H9 (cell line): ENCODE results near the gene GLYATL3. TPM values are rescaled to one million over a fixed set of nuclear protein-coding genes. Genes with fewer than 3 reads are reported as not detected.

Source experiments
- DNase-seq: peaks from one replicate; pipeline ENCODE4 v3.0.0-alpha.2; 2017
- H2AFZ ChIP-seq: one replicate; pipeline ENCODE4 v1.6.1; 2013; ENCODE audit warnings: mild to moderate bottlenecking, low read length, control low read depth, moderate library complexity
- H2AK5ac ChIP-seq: 2 replicates; pipeline ENCODE4 v1.6.1; 2013; ENCODE audit warnings: low read length, control low read depth, mixed read lengths; ENCODE audit not compliant: insufficient read length
- H2BK120ac ChIP-seq: one replicate; pipeline ENCODE4 v1.6.1; 2013; ENCODE audit warnings: low read depth, mild to moderate bottlenecking, low read length, control low read depth, inconsistent platforms; ENCODE audit not compliant: poor library complexity, severe bottlenecking
- H2BK12ac ChIP-seq: 2 replicates; pipeline ENCODE4 v1.6.1; 2013; ENCODE audit warnings: low read length, control low read depth, mixed read lengths, low read depth; ENCODE audit not compliant: insufficient read length
- H2BK15ac ChIP-seq: 2 replicates; pipeline ENCODE4 v1.6.1; 2013; ENCODE audit warnings: low read depth, low read length, control low read depth
- H2BK20ac ChIP-seq: one replicate; pipeline ENCODE4 v1.6.1; 2013; ENCODE audit warnings: low read depth, mild to moderate bottlenecking, low read length, control low read depth, inconsistent platforms; ENCODE audit not compliant: poor library complexity, severe bottlenecking
- H2BK5ac ChIP-seq: 2 replicates; pipeline ENCODE4 v1.6.1; 2013; ENCODE audit warnings: low read length, control low read depth, mixed read lengths; ENCODE audit not compliant: insufficient read length
- H3K14ac ChIP-seq: 2 replicates; pipeline ENCODE4 v1.6.1; 2013; ENCODE audit warnings: low read length, control low read depth; ENCODE audit not compliant: insufficient read depth
- H3K18ac ChIP-seq: 2 replicates; pipeline ENCODE4 v1.6.1; 2013; ENCODE audit warnings: low read depth, mild to moderate bottlenecking, mixed read lengths, low read length, control low read depth; ENCODE audit not compliant: insufficient read length
- H3K23ac ChIP-seq: 2 replicates; pipeline ENCODE4 v1.6.1; 2013; ENCODE audit warnings: low read length, control low read depth, mixed read lengths, low read depth; ENCODE audit not compliant: insufficient read length
- H3K23me2 ChIP-seq: 2 replicates; pipeline ENCODE4 v1.6.1; 2013; ENCODE audit warnings: low read depth, mild to moderate bottlenecking, mixed read lengths, low read length, control low read depth; ENCODE audit not compliant: insufficient read length, poor library complexity, severe bottlenecking
- H3K27ac ChIP-seq: 2 replicates; pipeline ENCODE4 v1.5.1; 2013; ENCODE audit warnings: low read length, control low read depth, mixed read lengths, low read depth; ENCODE audit not compliant: insufficient read length
- H3K27me3 ChIP-seq: 2 replicates; pipeline ENCODE4 v1.6.1; 2013; ENCODE audit warnings: low read length, control low read depth, inconsistent platforms; ENCODE audit not compliant: insufficient read depth
- H3K4ac ChIP-seq: 2 replicates; pipeline ENCODE4 v1.6.1; 2013; ENCODE audit warnings: low read depth, mild to moderate bottlenecking, control low read depth, inconsistent platforms, low read length, moderate library complexity
- H3K4me1 ChIP-seq: 2 replicates; pipeline ENCODE4 v1.6.1; 2013; ENCODE audit warnings: low read length, control low read depth, inconsistent platforms; ENCODE audit not compliant: insufficient read depth
- H3K4me2 ChIP-seq: 2 replicates; pipeline ENCODE4 v1.6.1; 2013; ENCODE audit warnings: low read length, control low read depth, mixed read lengths; ENCODE audit not compliant: insufficient read length, insufficient read depth
- H3K56ac ChIP-seq: 2 replicates; pipeline ENCODE4 v1.6.1; 2013; ENCODE audit warnings: low read depth, mild to moderate bottlenecking, mixed read lengths, low read length, control low read depth; ENCODE audit not compliant: insufficient read length
- H3K79me1 ChIP-seq: 2 replicates; pipeline ENCODE4 v1.6.1; 2013; ENCODE audit warnings: low read depth, mild to moderate bottlenecking, moderate library complexity, low read length, control low read depth, inconsistent platforms; ENCODE audit not compliant: insufficient read depth, poor library complexity, severe bottlenecking
- H3K79me2 ChIP-seq: 2 replicates; pipeline ENCODE4 v1.6.1; 2013; ENCODE audit warnings: low read length, control low read depth, inconsistent platforms; ENCODE audit not compliant: insufficient read depth
- H3K9ac ChIP-seq: 2 replicates; pipeline ENCODE4 v1.6.1; 2013; ENCODE audit warnings: low read length, control low read depth, mixed read lengths; ENCODE audit not compliant: insufficient read length; ENCODE audit errors: extremely low read depth
- H3K9me3 ChIP-seq: one replicate; pipeline ENCODE4 v1.6.1; 2013; ENCODE audit warnings: low read depth, low read length, inconsistent platforms; ENCODE audit not compliant: control insufficient read depth
- H3T11ph ChIP-seq: one replicate; pipeline ENCODE4 v1.6.1; 2013; ENCODE audit warnings: mild to moderate bottlenecking, low read length, control low read depth, inconsistent platforms
- H4K20me1 ChIP-seq: one replicate; pipeline ENCODE4 v1.6.1; 2013; ENCODE audit not compliant: control insufficient read depth, insufficient read length, insufficient read depth
- H4K5ac ChIP-seq: 2 replicates; pipeline ENCODE4 v1.6.1; 2013; ENCODE audit warnings: low read depth, mild to moderate bottlenecking, mixed read lengths, low read length, control low read depth; ENCODE audit not compliant: insufficient read length
- H4K8ac ChIP-seq: replicated peaks from 2 replicates; pipeline ENCODE4 v1.6.1; 2013; ENCODE audit warnings: low read length, control low read depth, mixed read lengths, low read depth; ENCODE audit not compliant: insufficient read length
- H4K91ac ChIP-seq: 2 replicates; pipeline ENCODE4 v1.6.1; 2013; ENCODE audit warnings: low read depth, mild to moderate bottlenecking, moderate library complexity, mixed read lengths, low read length, control low read depth; ENCODE audit not compliant: insufficient read length
- H3K27ac Mint-ChIP-seq, 3 experiments: 2 replicates in 2 of 3; 3 replicates in 1 of 3; pipeline ENCODE4 v1.8.0; 2020 to 2021; ENCODE audit warnings: mixed read lengths in 3 of 3, mild to moderate bottlenecking in 1 of 3, moderate library complexity in 1 of 3
- H3K27me3 Mint-ChIP-seq: 2 replicates; pipeline ENCODE4 v1.8.0; 2021; ENCODE audit warnings: low read depth, mild to moderate bottlenecking, moderate library complexity, mixed read lengths
- H3K36me3 Mint-ChIP-seq, 3 experiments: 2 replicates in 2 of 3; 3 replicates in 1 of 3; pipeline ENCODE4 v1.8.0; 2020 to 2021; ENCODE audit warnings: low read depth in 3 of 3, mixed read lengths in 3 of 3; ENCODE audit not compliant: insufficient read depth in 1 of 3
- H3K4me1 Mint-ChIP-seq, 2 experiments: 2 replicates each; pipeline ENCODE4 v1.8.0; 2020; ENCODE audit warnings: mixed read lengths in 2 of 2
- H3K4me3 Mint-ChIP-seq, 2 experiments: 2 replicates in 1 of 2; 3 replicates in 1 of 2; pipeline ENCODE4 v1.8.0; 2020 to 2021; ENCODE audit warnings: mild to moderate bottlenecking in 2 of 2, mixed read lengths in 2 of 2, moderate library complexity in 1 of 2
- H3K9me3 Mint-ChIP-seq, 2 experiments: 2 replicates in 1 of 2; 3 replicates in 1 of 2; pipeline ENCODE4 v1.8.0; 2020; ENCODE audit warnings: mild to moderate bottlenecking in 2 of 2, mixed read lengths in 2 of 2, moderate library complexity in 1 of 2
- WGBS: extraction: QIAGEN DNeasy Blood & Tissue Kit; methylation state at CpG from one replicate; pipeline ENCODE4 v1.1.7; 2013; ENCODE audit warnings: missing lambda C conversion rate, low lambda C conversion rate, mixed read lengths; ENCODE audit not compliant: insufficient read length; ENCODE audit errors: extremely low coverage; 5-methylcytosine and 5-hydroxymethylcytosine counted together
- total RNA-seq: library from RNA; stranded (reverse); gene quantifications from 2 replicates; pipeline ENCODE4 v1.2.1, GENCODE V29; 2021
- TF ChIP-seq, protein P1 (sequence below): fragments of 200-600 bp; sonication (generic); conservative IDR thresholded peaks from 3 replicates; pipeline ENCODE4 v1.8.0; 2021; ENCODE audit warnings: antibody characterized with exemption, mild to moderate bottlenecking

GLYATL3 gene
- total RNA-seq, 1 experiment from 2014 or later = not detected

DNA sequence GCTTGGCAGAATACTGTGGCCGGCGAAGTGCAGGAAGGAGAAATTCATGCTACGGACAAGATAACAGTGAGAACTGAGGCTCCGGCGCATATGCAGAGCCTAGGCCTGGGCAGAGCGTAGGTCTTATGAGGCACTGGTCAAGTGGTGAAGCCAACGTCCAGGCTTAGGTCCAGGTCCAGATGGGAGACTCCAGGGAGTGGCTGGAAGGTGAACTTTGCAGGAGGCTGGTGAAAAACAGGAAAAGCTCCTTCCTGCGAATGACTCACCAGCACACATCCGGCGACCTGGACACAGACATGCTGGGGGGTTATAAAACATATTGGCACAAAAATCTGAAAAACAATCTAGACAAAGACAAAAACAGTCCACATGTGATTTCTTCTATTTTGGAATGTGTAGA is 66.1 kb downstream of the GLYATL3 start:
- no peaks in the 10 kb centered on the region for H3K79me2 ChIP-seq
- H3K4me1 Mint-ChIP-seq = peaks cover 5 to 9% of the 10 kb centered on the region in 2 experiments
- no peak overlapping the region for H3K23ac ChIP-seq
- no peak overlapping the region for H4K5ac ChIP-seq
- no peak overlapping the region for H3T11ph ChIP-seq
- TF ChIP-seq, protein P1, sequence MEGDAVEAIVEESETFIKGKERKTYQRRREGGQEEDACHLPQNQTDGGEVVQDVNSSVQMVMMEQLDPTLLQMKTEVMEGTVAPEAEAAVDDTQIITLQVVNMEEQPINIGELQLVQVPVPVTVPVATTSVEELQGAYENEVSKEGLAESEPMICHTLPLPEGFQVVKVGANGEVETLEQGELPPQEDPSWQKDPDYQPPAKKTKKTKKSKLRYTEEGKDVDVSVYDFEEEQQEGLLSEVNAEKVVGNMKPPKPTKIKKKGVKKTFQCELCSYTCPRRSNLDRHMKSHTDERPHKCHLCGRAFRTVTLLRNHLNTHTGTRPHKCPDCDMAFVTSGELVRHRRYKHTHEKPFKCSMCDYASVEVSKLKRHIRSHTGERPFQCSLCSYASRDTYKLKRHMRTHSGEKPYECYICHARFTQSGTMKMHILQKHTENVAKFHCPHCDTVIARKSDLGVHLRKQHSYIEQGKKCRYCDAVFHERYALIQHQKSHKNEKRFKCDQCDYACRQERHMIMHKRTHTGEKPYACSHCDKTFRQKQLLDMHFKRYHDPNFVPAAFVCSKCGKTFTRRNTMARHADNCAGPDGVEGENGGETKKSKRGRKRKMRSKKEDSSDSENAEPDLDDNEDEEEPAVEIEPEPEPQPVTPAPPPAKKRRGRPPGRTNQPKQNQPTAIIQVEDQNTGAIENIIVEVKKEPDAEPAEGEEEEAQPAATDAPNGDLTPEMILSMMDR = no peak
- DNase-seq = no peak
- H4K8ac ChIP-seq = no peak overlapping the region
- H3K4me1 ChIP-seq = no peaks in the 10 kb centered on the region
- no peak overlapping the region for H3K4me3 Mint-ChIP-seq
- H3K27me3 Mint-ChIP-seq = peaks cover 52% of the 10 kb centered on the region
- no peak overlapping the region for H3K4me2 ChIP-seq
- no peak overlapping the region for H3K27ac ChIP-seq
- no peak overlapping the region for H2BK20ac ChIP-seq
- no peak overlapping the region for H3K27ac Mint-ChIP-seq
- H3K23me2 ChIP-seq = no peaks in the 10 kb centered on the region
- peaks cover 6 to 9% of the 10 kb centered on the region in 2 experiments; a peak in 4 of 5 replicates for H3K9me3 Mint-ChIP-seq
- no peak overlapping the region for H2AK5ac ChIP-seq
- H3K79me1 ChIP-seq = no peaks in the 10 kb centered on the region
- WGBS = no CpG with 5 or more reads among the region's 10 CpGs
- no peak overlapping the region for H3K14ac ChIP-seq
- H3K36me3 Mint-ChIP-seq = peaks cover 4 to 17% (median 8%) of the 10 kb centered on the region in 3 experiments; a peak in 5 of 7 replicates
- no peak overlapping the region for H3K18ac ChIP-seq
- H2BK15ac ChIP-seq = no peak overlapping the region
- no peak overlapping the region for H3K4ac ChIP-seq
- H4K20me1 ChIP-seq = no peaks in the 10 kb centered on the region
- H2BK120ac ChIP-seq = no peak overlapping the region
- H4K91ac ChIP-seq = no peak overlapping the region
- H2BK5ac ChIP-seq = no peak overlapping the region
- no peak overlapping the region for H3K56ac ChIP-seq
- H3K27me3 ChIP-seq = no peaks in the 10 kb centered on the region
- H3K9ac ChIP-seq = no peak overlapping the region
- no peaks in the 10 kb centered on the region for H3K9me3 ChIP-seq
- no peak overlapping the region for H2BK12ac ChIP-seq
- H2AFZ ChIP-seq = no peak overlapping the region
